Suprapubic skin (tissue), 3 donors: ENCODE measurements around the gene MICALL2.

Experiments used
- POLR2AphosphoS5 ChIP-seq, 3 donors: sonication (generic); formaldehyde crosslinking; IDR thresholded peaks; one replicate each; pipeline ENCODE4 v1.6.1; 2017; ENCODE audit warnings: antibody characterized with exemption in 3 of 3
- TF ChIP-seq, protein P1 (sequence below), 2 donors: fragments of 200-600 bp in 1 of 2; fragments of 450-650 bp in 1 of 2; sonication (generic) in 1 of 2; IDR thresholded peaks; one replicate each; pipeline ENCODE4 v1.5.1; 2016 to 2019; ENCODE audit warnings: antibody characterized with exemption in 2 of 2, mild to moderate bottlenecking in 1 of 2, moderate library complexity in 1 of 2

DNA sequence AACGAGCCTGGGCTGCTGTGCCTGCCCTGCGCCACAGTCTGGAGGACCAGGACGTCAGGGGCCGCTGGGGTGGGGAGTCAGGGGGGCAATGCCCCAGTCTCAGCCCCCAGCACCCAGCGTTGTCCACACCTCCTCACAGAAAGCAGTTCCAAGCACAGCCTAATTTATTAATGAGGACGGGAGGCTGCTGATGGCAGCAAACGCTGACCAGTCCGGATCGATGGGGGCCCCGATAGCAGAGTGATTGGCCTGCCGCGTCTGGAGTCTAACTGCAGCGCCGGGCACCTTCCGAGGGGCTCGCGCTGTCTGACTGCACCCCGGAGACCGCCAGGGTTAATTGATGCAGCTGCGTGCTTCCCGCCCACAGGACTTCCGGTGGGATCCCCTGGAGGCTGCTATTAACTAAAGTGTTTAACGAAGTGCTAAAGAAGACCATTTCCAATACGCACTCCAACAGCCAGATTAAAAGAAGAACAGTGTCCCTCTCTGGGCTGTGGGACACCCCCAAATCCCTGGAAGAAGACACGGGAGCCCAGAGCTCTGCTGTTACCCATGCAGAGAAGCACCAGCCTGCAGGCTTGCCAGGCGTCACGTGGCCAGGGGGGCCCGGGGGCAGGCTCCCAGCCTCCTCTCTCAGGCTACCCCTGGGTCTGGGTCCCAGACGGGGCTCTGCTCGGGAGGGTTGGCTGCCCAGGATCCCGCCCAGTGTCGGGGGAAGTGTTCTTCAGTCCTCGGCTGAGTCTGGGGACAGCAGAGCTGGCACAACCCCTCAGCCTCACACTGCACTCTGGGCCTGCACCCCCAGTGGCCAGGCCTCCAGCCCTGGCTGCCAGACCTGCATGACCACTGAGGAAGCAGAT lies 63.8 kb downstream of the MICALL2 start:
- no peak for TF ChIP-seq POLR2AphosphoS5 (IDR thresholded peaks at IDR 0.05)
- TF ChIP-seq, protein P1, sequence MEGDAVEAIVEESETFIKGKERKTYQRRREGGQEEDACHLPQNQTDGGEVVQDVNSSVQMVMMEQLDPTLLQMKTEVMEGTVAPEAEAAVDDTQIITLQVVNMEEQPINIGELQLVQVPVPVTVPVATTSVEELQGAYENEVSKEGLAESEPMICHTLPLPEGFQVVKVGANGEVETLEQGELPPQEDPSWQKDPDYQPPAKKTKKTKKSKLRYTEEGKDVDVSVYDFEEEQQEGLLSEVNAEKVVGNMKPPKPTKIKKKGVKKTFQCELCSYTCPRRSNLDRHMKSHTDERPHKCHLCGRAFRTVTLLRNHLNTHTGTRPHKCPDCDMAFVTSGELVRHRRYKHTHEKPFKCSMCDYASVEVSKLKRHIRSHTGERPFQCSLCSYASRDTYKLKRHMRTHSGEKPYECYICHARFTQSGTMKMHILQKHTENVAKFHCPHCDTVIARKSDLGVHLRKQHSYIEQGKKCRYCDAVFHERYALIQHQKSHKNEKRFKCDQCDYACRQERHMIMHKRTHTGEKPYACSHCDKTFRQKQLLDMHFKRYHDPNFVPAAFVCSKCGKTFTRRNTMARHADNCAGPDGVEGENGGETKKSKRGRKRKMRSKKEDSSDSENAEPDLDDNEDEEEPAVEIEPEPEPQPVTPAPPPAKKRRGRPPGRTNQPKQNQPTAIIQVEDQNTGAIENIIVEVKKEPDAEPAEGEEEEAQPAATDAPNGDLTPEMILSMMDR (IDR thresholded peaks at IDR 0.05): no peak
